ENCODE measurements around the gene KCNJ1.

DNA sequence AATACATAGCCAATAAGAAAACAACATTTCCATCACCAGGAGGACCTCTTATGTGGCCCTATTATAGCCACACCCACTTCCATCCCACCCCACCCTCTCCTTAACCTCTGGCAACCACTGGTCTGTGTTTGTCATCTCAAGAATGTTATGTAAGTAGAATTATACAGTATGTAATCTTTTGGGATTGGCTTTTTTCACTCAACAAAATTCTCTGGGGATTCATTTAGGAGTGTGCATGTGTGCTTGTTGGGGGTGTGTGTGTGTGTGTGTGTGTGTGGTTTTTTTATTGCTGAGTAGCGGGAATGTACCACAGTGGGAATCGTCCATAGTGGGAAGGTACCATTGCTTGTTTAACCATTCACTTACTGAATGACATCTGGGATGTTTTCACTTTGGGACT is 29.3 kb upstream of the KCNJ1 start:
- TF ChIP-seq, protein P1, sequence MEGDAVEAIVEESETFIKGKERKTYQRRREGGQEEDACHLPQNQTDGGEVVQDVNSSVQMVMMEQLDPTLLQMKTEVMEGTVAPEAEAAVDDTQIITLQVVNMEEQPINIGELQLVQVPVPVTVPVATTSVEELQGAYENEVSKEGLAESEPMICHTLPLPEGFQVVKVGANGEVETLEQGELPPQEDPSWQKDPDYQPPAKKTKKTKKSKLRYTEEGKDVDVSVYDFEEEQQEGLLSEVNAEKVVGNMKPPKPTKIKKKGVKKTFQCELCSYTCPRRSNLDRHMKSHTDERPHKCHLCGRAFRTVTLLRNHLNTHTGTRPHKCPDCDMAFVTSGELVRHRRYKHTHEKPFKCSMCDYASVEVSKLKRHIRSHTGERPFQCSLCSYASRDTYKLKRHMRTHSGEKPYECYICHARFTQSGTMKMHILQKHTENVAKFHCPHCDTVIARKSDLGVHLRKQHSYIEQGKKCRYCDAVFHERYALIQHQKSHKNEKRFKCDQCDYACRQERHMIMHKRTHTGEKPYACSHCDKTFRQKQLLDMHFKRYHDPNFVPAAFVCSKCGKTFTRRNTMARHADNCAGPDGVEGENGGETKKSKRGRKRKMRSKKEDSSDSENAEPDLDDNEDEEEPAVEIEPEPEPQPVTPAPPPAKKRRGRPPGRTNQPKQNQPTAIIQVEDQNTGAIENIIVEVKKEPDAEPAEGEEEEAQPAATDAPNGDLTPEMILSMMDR (IDR thresholded peaks at IDR 0.05; ENCODE audit: low read depth, low read length) = no peak
- no peak for TF ChIP-seq POLR2A (IDR thresholded peaks at IDR 0.05; ENCODE audit: extremely low read depth, insufficient read length)
- TF ChIP-seq MYC (IDR thresholded peaks at IDR 0.05; ENCODE audit: low read depth, low read length) = no peak
